Stimulated activated naive B cell treated with anti-CD40 and anti-IgM and Interleukin-4, amounts not matched to agents 10 μg/mL and 1 μg/mL and 100 μg/mL, for 72 hours (primary cell): ENCODE measurements around the gene MIA2.
"Not testable (repeated sequence)": the region's sequence is repeated elsewhere in the genome, so short reads cannot be mapped to it uniquely, and the experiment has no call there.

Source experiments
- ATAC-seq, 2 donors: fragments of 150-1000 bp; cut with Tn5 transposase; replicated peaks; 2 replicates each; pipeline ENCODE4 v1.10.0; 2021; ENCODE audit warnings: moderate library complexity in 1 of 2
- DNase-seq: peaks from one replicate; pipeline ENCODE4 v3.0.0; 2021
- H3K27ac Mint-ChIP-seq: one replicate; pipeline ENCODE4 v1.8.0; 2022; ENCODE audit warnings: mild to moderate bottlenecking, mixed read lengths
- H3K27me3 Mint-ChIP-seq, 2 donors: one replicate each; pipeline ENCODE4 v1.8.0; 2022; ENCODE audit warnings: mixed read lengths in 2 of 2
- H3K36me3 Mint-ChIP-seq, 2 donors: one replicate each; pipeline ENCODE4 v1.8.0; 2022; ENCODE audit warnings: mixed read lengths in 2 of 2, mild to moderate bottlenecking in 1 of 2
- H3K4me1 Mint-ChIP-seq, 2 donors: one replicate each; pipeline ENCODE4 v1.8.0; 2022; ENCODE audit warnings: mixed read lengths in 2 of 2, mild to moderate bottlenecking in 1 of 2
- H3K4me3 Mint-ChIP-seq, 2 donors: one replicate each; pipeline ENCODE4 v1.8.0; 2022; ENCODE audit warnings: mild to moderate bottlenecking in 2 of 2, mixed read lengths in 2 of 2, moderate library complexity in 1 of 2
- H3K9me3 Mint-ChIP-seq, 2 donors: one replicate each; pipeline ENCODE4 v1.8.0; 2022; ENCODE audit warnings: mixed read lengths in 2 of 2, mild to moderate bottlenecking in 1 of 2

Gene MIA2

GRCh38 chr14:39315859-39316444, 82.2 kb downstream of the MIA2 start:
- DNase-seq (no peak), ATAC-seq (no peak)
- no peaks in the 10 kb centered on the region for H3K4me1 Mint-ChIP-seq
- H3K27me3 Mint-ChIP-seq, result no peaks in the 10 kb centered on the region
- H3K27ac Mint-ChIP-seq, result no peak overlapping the region
- peaks cover 13 to 29% of the 10 kb centered on the region in 2 donors for H3K36me3 Mint-ChIP-seq
- H3K4me3 Mint-ChIP-seq, result no peak overlapping the region
- H3K9me3 Mint-ChIP-seq, result no peaks in the 10 kb centered on the region

- no peaks in the 10 kb centered on the region for H3K9me3 Mint-ChIP-seq
- H3K4me1 Mint-ChIP-seq, result no peaks in the 10 kb centered on the region
- no peaks in the 10 kb centered on the region for H3K27me3 Mint-ChIP-seq
- no peak for DNase-seq
- no peak overlapping the region for H3K4me3 Mint-ChIP-seq
- no peak overlapping the region for H3K27ac Mint-ChIP-seq
- no peak for ATAC-seq
- peaks cover 12 to 29% of the 10 kb centered on the region in 2 donors for H3K36me3 Mint-ChIP-seq
Observed at GRCh38 chr14:39316830-39317553, 83.3 kb downstream of the MIA2 start.

GRCh38 chr14:39318574-39318973, 84.9 kb downstream of the MIA2 start:
- no peaks in the 10 kb centered on the region for H3K9me3 Mint-ChIP-seq
- H3K27me3 Mint-ChIP-seq, result no peaks in the 10 kb centered on the region
- peaks cover 8 to 28% of the 10 kb centered on the region in 2 donors for H3K36me3 Mint-ChIP-seq
- no peak overlapping the region for H3K4me3 Mint-ChIP-seq
- H3K4me1 Mint-ChIP-seq, result no peaks in the 10 kb centered on the region
- H3K27ac Mint-ChIP-seq, result no peak overlapping the region
- DNase-seq (no peak), ATAC-seq (no peak)

GRCh38 chr14:39319381-39319780, 85.7 kb downstream of the MIA2 start:
- ATAC-seq (no peak), DNase-seq (no peak)
- no peak overlapping the region for H3K4me3 Mint-ChIP-seq
- no peak overlapping the region for H3K27ac Mint-ChIP-seq
- no peaks in the 10 kb centered on the region for H3K4me1 Mint-ChIP-seq
- H3K27me3 Mint-ChIP-seq, result no peaks in the 10 kb centered on the region
- peaks cover 10 to 28% of the 10 kb centered on the region in 2 donors for H3K36me3 Mint-ChIP-seq
- H3K9me3 Mint-ChIP-seq, result no peaks in the 10 kb centered on the region

- Mint-ChIP-seq H3K4me3 (no peak overlapping the region), H3K27ac (no peak overlapping the region), H3K9me3 (no peaks in the 10 kb centered on the region), H3K36me3 (peaks cover 10 to 28% of the 10 kb centered on the region in 2 donors), H3K27me3 (no peaks in the 10 kb centered on the region), H3K4me1 (no peaks in the 10 kb centered on the region)
- no peak for ATAC-seq
- DNase-seq, result no peak
Observed at GRCh38 chr14:39320318-39320717, 86.6 kb downstream of the MIA2 start.

GRCh38 chr14:39322807-39323206, 89.1 kb downstream of the MIA2 start:
- H3K9me3 Mint-ChIP-seq, result peaks cover 0 to 3% of the 10 kb centered on the region in 2 donors
- H3K36me3 Mint-ChIP-seq, result peaks cover 10 to 23% of the 10 kb centered on the region in 2 donors
- no peak overlapping the region for H3K4me3 Mint-ChIP-seq
- H3K4me1 Mint-ChIP-seq, result no peaks in the 10 kb centered on the region
- no peak for ATAC-seq
- no peaks in the 10 kb centered on the region for H3K27me3 Mint-ChIP-seq
- H3K27ac Mint-ChIP-seq, result no peak overlapping the region
- DNase-seq, result no peak

- H3K27me3 Mint-ChIP-seq, result no peaks in the 10 kb centered on the region
- no peak for ATAC-seq
- H3K27ac Mint-ChIP-seq, result no peak overlapping the region
- DNase-seq, result no peak
- peaks cover 20 to 31% of the 10 kb centered on the region in 2 donors for H3K36me3 Mint-ChIP-seq
- H3K9me3 Mint-ChIP-seq, result peaks cover 0 to 3% of the 10 kb centered on the region in 2 donors
- H3K4me1 Mint-ChIP-seq, result no peaks in the 10 kb centered on the region
- no peak overlapping the region for H3K4me3 Mint-ChIP-seq
Observed at GRCh38 chr14:39324097-39324496, 90.4 kb downstream of the MIA2 start.

GRCh38 chr14:39339003-39339402, 105.3 kb downstream of the MIA2 start:
- Mint-ChIP-seq H3K36me3 (peaks cover 20 to 46% of the 10 kb centered on the region in 2 donors), H3K4me1 (no peaks in the 10 kb centered on the region), H3K27ac (no peak overlapping the region), H3K4me3 (no peak overlapping the region), H3K9me3 (peaks cover 0 to 2% of the 10 kb centered on the region in 2 donors), H3K27me3 (no peaks in the 10 kb centered on the region)
- no peak for DNase-seq
- ATAC-seq, result no peak

GRCh38 chr14:39341126-39341525, 107.4 kb downstream of the MIA2 start:
- not testable (repeated sequence) for H3K4me1 Mint-ChIP-seq, H3K27ac Mint-ChIP-seq, H3K9me3 Mint-ChIP-seq, H3K4me3 Mint-ChIP-seq, H3K27me3 Mint-ChIP-seq, DNase-seq, ATAC-seq
- peaks cover 19 to 45% of the 10 kb centered on the region in 2 donors for H3K36me3 Mint-ChIP-seq

- Mint-ChIP-seq H3K36me3 (peaks cover 22 to 47% of the 10 kb centered on the region in 2 donors), H3K27ac (no peak overlapping the region)
- ATAC-seq, result no peak
Observed at GRCh38 chr14:39342768-39343167, 109.1 kb downstream of the MIA2 start.

GRCh38 chr14:39343614-39344013, 109.9 kb downstream of the MIA2 start:
- H3K27ac Mint-ChIP-seq, result no peak overlapping the region
- H3K4me1 Mint-ChIP-seq, result peaks cover 1 to 4% of the 10 kb centered on the region in 2 donors
- DNase-seq (no peak), ATAC-seq (no peak)
- peaks cover 20 to 45% of the 10 kb centered on the region in 2 donors for H3K36me3 Mint-ChIP-seq
- no peak overlapping the region for H3K4me3 Mint-ChIP-seq
- peaks cover 0 to 2% of the 10 kb centered on the region in 2 donors for H3K9me3 Mint-ChIP-seq
- no peaks in the 10 kb centered on the region for H3K27me3 Mint-ChIP-seq

More at GRCh38 chr14:39342768-39343167, 109.1 kb downstream of the MIA2 start:
- Mint-ChIP-seq H3K9me3 (peaks cover 0 to 2% of the 10 kb centered on the region in 2 donors), H3K4me3 (no peak overlapping the region), H3K4me1 (peaks cover 0 to 3% of the 10 kb centered on the region in 2 donors), H3K27me3 (no peaks in the 10 kb centered on the region)
- DNase-seq, result no peak

GRCh38 chr14:39350866-39351265, 117.2 kb downstream of the MIA2 start:
- DNase-seq, result no peak
- H3K27me3 Mint-ChIP-seq, result no peaks in the 10 kb centered on the region
- H3K4me1 Mint-ChIP-seq, result peaks cover 9 to 10% of the 10 kb centered on the region in 2 donors
- no peak for ATAC-seq
- H3K9me3 Mint-ChIP-seq, result peaks cover 4 to 7% of the 10 kb centered on the region in 2 donors
- H3K4me3 Mint-ChIP-seq, result no peak overlapping the region
- H3K27ac Mint-ChIP-seq, result no peak overlapping the region
- H3K36me3 Mint-ChIP-seq, result peaks cover 37 to 49% of the 10 kb centered on the region in 2 donors

GRCh38 chr14:39351708-39352107, 118.0 kb downstream of the MIA2 start:
- H3K27me3 Mint-ChIP-seq, result no peaks in the 10 kb centered on the region
- DNase-seq (no peak), ATAC-seq (no peak)
- no peak overlapping the region for H3K4me3 Mint-ChIP-seq
- H3K4me1 Mint-ChIP-seq, result peaks cover 9 to 10% of the 10 kb centered on the region in 2 donors
- peaks cover 4 to 7% of the 10 kb centered on the region in 2 donors for H3K9me3 Mint-ChIP-seq
- peaks cover 40 to 52% of the 10 kb centered on the region in 2 donors for H3K36me3 Mint-ChIP-seq
- H3K27ac Mint-ChIP-seq, result no peak overlapping the region

- H3K27me3 Mint-ChIP-seq, DNase-seq, ATAC-seq, H3K4me1 Mint-ChIP-seq, H3K27ac Mint-ChIP-seq, H3K4me3 Mint-ChIP-seq: not testable (repeated sequence)
- H3K9me3 Mint-ChIP-seq, result peaks cover 11 to 17% of the 10 kb centered on the region in 2 donors
- peaks cover 60 to 73% of the 10 kb centered on the region in 2 donors for H3K36me3 Mint-ChIP-seq
Observed at GRCh38 chr14:39359069-39359468, 125.4 kb downstream of the MIA2 start.

- no peak for ATAC-seq
Observed at GRCh38 chr14:39360316-39360715, 126.6 kb downstream of the MIA2 start.

More at GRCh38 chr14:39360316-39360715, 126.6 kb downstream of the MIA2 start:
- DNase-seq, result no peak
- H3K4me1 Mint-ChIP-seq, result peaks cover 0 to 9% of the 10 kb centered on the region in 2 donors
- H3K27ac Mint-ChIP-seq, result no peak overlapping the region
- no peak overlapping the region for H3K4me3 Mint-ChIP-seq
- peaks cover 16 to 18% of the 10 kb centered on the region in 2 donors for H3K9me3 Mint-ChIP-seq
- no peaks in the 10 kb centered on the region for H3K27me3 Mint-ChIP-seq
- peaks cover 65 to 81% of the 10 kb centered on the region in 2 donors for H3K36me3 Mint-ChIP-seq
